ENCODE data around the gene ELF2. TPM values are rescaled to one million over a fixed set of nuclear protein-coding genes. Genes with fewer than 3 reads are reported as not detected.

ELF2 gene
- total RNA-seq, 4 donors from 2014 or later: 37.1 to 54.9 (median 44.7) TPM

DNA sequence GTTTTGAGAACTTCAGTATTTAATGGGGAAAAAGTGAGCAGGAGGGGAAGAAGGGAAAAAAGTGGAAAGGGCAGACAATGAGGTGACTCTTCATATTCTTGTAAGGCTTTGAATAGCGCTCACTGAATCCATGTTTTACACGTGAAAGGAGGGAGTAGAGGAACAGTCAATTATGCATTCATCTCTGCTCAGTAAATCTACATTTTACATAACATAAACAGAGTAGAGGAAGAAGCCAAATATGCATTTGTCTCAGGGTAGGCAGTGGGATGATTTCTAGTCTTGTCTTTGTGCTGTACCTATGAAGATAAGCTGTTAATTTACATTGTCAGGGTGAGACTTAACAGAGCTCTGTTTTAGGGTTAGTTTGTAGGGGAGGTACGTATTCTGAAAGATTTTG lies 19.4 kb upstream of the ELF2 start:
- WGBS, 2 donors: 62 to 91% methylated on average over 3 of the region's 3 CpGs
- no peak for TF ChIP-seq POLR2A (IDR thresholded peaks at IDR 0.05)
- TF ChIP-seq, protein P1, sequence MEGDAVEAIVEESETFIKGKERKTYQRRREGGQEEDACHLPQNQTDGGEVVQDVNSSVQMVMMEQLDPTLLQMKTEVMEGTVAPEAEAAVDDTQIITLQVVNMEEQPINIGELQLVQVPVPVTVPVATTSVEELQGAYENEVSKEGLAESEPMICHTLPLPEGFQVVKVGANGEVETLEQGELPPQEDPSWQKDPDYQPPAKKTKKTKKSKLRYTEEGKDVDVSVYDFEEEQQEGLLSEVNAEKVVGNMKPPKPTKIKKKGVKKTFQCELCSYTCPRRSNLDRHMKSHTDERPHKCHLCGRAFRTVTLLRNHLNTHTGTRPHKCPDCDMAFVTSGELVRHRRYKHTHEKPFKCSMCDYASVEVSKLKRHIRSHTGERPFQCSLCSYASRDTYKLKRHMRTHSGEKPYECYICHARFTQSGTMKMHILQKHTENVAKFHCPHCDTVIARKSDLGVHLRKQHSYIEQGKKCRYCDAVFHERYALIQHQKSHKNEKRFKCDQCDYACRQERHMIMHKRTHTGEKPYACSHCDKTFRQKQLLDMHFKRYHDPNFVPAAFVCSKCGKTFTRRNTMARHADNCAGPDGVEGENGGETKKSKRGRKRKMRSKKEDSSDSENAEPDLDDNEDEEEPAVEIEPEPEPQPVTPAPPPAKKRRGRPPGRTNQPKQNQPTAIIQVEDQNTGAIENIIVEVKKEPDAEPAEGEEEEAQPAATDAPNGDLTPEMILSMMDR (IDR thresholded peaks at IDR 0.05): no peak
- no peak overlapping the region for H3K4me3 ChIP-seq (ENCODE audit: low read depth, poor library complexity, severe bottlenecking)
- intact Hi-C loops (cut with DNase I; ENCODE audit: low total_unique reads): no loop called here
- DNase-seq (ENCODE audit: low spot score in 2 of 2): no peak

DNA sequence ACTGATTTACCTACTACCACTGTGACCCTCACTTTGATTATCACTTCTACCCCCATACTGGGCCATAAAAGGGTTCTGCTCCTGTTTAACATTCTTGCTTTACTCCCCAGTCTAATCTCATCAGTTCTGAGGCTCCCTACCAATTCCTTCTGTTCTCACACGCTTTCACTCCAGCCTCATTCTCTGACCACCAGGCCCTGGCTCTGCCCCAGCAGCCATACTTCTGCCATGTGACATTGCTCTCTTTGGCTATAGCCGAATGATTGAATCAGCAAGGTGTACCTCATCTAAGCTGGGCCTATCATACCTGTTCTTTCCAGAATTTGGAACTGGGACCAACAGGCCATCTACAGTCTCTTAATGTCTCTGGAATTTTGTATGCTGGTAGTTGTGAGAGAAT lies 14.4 kb upstream of the ELF2 start:
- intact Hi-C loops (cut with DNase I; ENCODE audit: low total_unique reads): no loop called here
- no peak overlapping the region for H3K4me3 ChIP-seq (ENCODE audit: low read depth, poor library complexity, severe bottlenecking)
- DNase-seq (ENCODE audit: low spot score in 2 of 2): peak in 1 of 2 donors; percentile 9
- 74 to 83% methylated on average over 2 of the region's 2 CpGs for WGBS, 2 donors
- TF ChIP-seq, protein P1 (IDR thresholded peaks at IDR 0.05): no peak
- TF ChIP-seq POLR2A (IDR thresholded peaks at IDR 0.05): no peak

DNA sequence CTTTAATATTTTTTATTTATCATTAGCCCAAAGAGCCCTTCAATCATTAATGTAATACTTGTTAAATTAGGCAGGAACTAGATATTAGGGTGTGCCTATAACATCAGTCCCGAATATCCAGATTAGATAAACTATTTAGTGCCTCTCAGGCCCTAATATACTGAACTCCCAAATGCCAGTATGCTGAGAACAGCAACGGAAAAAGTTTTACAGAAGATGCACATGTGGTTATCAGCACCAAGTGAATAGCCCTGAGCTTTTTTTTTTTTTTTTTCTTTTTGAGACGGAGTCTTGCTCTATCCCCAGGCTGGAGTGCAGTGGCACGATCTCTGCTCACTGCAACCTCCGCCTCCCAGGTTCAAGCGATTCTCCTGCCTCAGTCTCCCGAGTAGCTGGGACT lies 13.0 kb upstream of the ELF2 start:
- H3K4me3 ChIP-seq (ENCODE audit: low read depth, poor library complexity, severe bottlenecking): no peak overlapping the region
- DNase-seq (ENCODE audit: low spot score in 2 of 2): no peak
- no peak for TF ChIP-seq POLR2A (IDR thresholded peaks at IDR 0.05)
- TF ChIP-seq, protein P1 (IDR thresholded peaks at IDR 0.05): no peak
- 87 to 95% methylated on average over 7 of the region's 7 CpGs for WGBS, 2 donors
- intact Hi-C loops (cut with DNase I; ENCODE audit: low total_unique reads): no loop called here

DNA sequence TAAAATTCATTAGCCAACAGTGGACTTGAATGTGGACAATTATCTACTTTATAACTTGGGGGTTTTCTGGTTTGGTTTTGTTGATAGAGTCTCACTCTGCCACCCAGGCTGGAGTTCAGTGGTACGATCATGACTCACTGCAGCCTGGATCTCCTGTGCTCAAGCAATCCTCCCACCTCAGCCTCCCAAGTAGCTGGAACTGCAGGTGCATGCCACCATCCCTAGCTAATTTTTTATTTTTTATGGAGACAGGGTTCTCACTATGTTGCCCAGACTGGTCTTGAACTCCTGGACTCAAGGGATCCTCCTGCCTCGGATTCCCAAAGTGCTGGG lies 12.4 kb upstream of the ELF2 start:
- H3K4me3 ChIP-seq (ENCODE audit: low read depth, poor library complexity, severe bottlenecking): no peak overlapping the region
- no peak for TF ChIP-seq POLR2A (IDR thresholded peaks at IDR 0.05)
- TF ChIP-seq, protein P1 (IDR thresholded peaks at IDR 0.05): no peak
- peak in 1 of 2 donors; percentile 54 for DNase-seq (ENCODE audit: low spot score in 2 of 2)
- intact Hi-C loops (cut with DNase I; ENCODE audit: low total_unique reads): no loop called here
- 88 to 89% methylated on average over 2 of the region's 2 CpGs for WGBS, 2 donors

DNA sequence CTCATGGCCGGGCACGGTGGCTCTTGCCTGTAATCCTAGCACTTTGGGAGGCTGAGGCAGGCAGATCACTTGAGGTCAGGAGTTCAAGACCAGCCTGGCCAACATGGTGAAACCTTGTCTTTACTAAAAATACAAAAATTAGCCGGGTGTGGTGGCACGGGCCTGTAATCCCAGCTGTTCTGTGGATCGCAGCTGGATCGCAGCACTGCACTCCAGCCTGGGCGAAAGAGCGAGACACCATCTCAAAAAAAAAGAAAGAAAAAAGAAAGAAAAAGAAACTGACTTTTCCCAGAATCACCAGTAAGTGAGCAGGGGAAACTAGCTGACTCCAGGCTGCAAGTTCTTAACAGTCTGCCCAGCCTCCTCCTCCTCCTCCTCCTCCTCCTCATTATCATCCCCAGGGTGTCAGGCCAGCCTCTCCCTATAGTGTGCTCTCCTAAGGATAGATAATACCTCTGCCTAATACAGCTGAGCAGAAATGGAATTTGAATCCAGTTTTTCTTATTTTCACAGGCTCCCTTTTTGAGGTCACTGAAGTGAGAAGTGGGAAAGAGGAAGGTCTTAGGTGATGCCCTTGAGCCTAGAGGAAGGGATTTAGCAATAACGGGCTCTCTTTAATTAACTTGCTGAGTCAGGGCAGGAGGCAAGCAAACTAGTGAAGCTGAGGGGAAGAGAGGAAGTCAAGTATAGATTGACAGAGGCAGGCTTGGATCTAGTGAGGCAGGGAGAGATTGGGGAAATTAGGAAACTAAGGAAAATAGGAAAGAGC lies 11.8 kb upstream of the ELF2 start:
- peak in 1 of 2 donors; percentile 31 for DNase-seq (ENCODE audit: low spot score in 2 of 2)
- H3K4me3 ChIP-seq (ENCODE audit: low read depth, poor library complexity, severe bottlenecking): no peak overlapping the region
- WGBS, 2 donors: 84% methylated on average over 9 of the region's 9 CpGs
- intact Hi-C loops (cut with DNase I; ENCODE audit: low total_unique reads): no loop called here
- TF ChIP-seq, protein P1 (IDR thresholded peaks at IDR 0.05): no peak
- TF ChIP-seq POLR2A (IDR thresholded peaks at IDR 0.05): no peak

DNA sequence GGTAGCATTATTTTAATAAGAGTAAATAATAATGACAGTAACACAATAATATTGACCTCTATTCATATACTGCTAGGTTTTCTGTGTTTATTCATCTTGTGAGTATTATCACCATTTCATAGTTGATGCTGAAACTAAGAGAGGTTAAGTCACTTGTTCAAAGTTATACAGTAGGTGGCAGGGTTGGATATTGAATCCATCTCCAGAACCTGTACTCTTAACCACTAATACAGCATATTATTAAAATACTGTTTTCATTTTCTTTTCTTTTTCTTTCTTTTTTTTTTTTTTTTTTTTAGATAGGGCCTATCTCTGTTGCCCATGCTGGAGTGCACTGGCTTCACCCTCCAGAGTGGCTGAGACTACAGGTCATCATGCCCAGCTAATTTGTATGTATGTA lies 7.1 kb upstream of the ELF2 start:
- H3K4me3 ChIP-seq (ENCODE audit: low read depth, poor library complexity, severe bottlenecking): no peak overlapping the region
- intact Hi-C loops (cut with DNase I; ENCODE audit: low total_unique reads): no loop called here
- DNase-seq (ENCODE audit: low spot score in 2 of 2): no peak
- no peak for TF ChIP-seq POLR2A (IDR thresholded peaks at IDR 0.05)
- TF ChIP-seq, protein P1 (IDR thresholded peaks at IDR 0.05): no peak

Measured in lower leg skin (tissue), 4 donors.